SK-N-SH treated with all-trans-retinoic acid at 6 μM for 48 hours (cell line): ENCODE data around the gene KRT84.

Source experiments
- ATAC-seq: fragments of 200-7000 bp; cut with Tn5 transposase; 3 replicates; pipeline ENCODE4 v1.9.1; 2020; ENCODE audit warnings: mild to moderate bottlenecking, moderate library complexity
- ARNTL ChIP-seq: fragments of 450-650 bp; formaldehyde crosslinking; IDR thresholded peaks from 2 replicates; pipeline ENCODE4 v1.5.0; 2020; ENCODE audit warnings: low read depth, mild to moderate bottlenecking, moderate library complexity, borderline replicate concordance
- BACH2 ChIP-seq: fragments of 250-450 bp; sonication (Bioruptor Pico); IDR thresholded peaks from 2 replicates; pipeline ENCODE4 v1.9.0; 2021; ENCODE audit warnings: mild to moderate bottlenecking, borderline replicate concordance
- CREB5 ChIP-seq: fragments of 250-450 bp; sonication (Bioruptor Pico); IDR thresholded peaks from 2 replicates; pipeline ENCODE4 v1.5.1; 2020; ENCODE audit warnings: low read depth, mild to moderate bottlenecking, moderate library complexity
- CSDC2 ChIP-seq: fragments of 250-450 bp; sonication (Bioruptor Pico); IDR thresholded peaks from 2 replicates; pipeline ENCODE4 v1.5.0; 2020; ENCODE audit warnings: mild to moderate bottlenecking, moderate library complexity
- CSRNP3 ChIP-seq: fragments of 250-450 bp; sonication (Bioruptor Pico); IDR thresholded peaks from 2 replicates; pipeline ENCODE4 v1.5.1; 2021; ENCODE audit warnings: mild to moderate bottlenecking, moderate library complexity
- ISL1 ChIP-seq: fragments of 250-450 bp; sonication (Bioruptor Pico); IDR thresholded peaks from 2 replicates; pipeline ENCODE4 v2.1.2; 2022; ENCODE audit warnings: mild to moderate bottlenecking, moderate library complexity
- OSR1 ChIP-seq: fragments of 250-450 bp; sonication (Bioruptor Pico); IDR thresholded peaks from 2 replicates; pipeline ENCODE4 v1.8.0; 2022; ENCODE audit warnings: moderate library complexity, mild to moderate bottlenecking, inconsistent platforms
- PATZ1 ChIP-seq: fragments of 250-450 bp; sonication (Bioruptor Pico); IDR thresholded peaks from 2 replicates; pipeline ENCODE4 v1.8.0; 2020; ENCODE audit warnings: mild to moderate bottlenecking, moderate library complexity, borderline replicate concordance
- POU6F1 ChIP-seq: fragments of 250-450 bp; sonication (Bioruptor Pico); IDR thresholded peaks from 2 replicates; pipeline ENCODE4 v1.8.0; 2021; ENCODE audit warnings: low read depth, mild to moderate bottlenecking, moderate library complexity, borderline replicate concordance
- RARB ChIP-seq: fragments of 250-450 bp; sonication (Bioruptor Pico); IDR thresholded peaks from 2 replicates; pipeline ENCODE4 v1.8.0; 2021; ENCODE audit warnings: mild to moderate bottlenecking, moderate library complexity
- SNAI2 ChIP-seq: fragments of 250-450 bp; sonication (Bioruptor Pico); IDR thresholded peaks from 2 replicates; pipeline ENCODE4 v1.5.0; 2020; ENCODE audit warnings: mild to moderate bottlenecking, moderate library complexity
- TCF4 ChIP-seq: fragments of 250-450 bp; sonication (Bioruptor Pico); IDR thresholded peaks from 2 replicates; pipeline ENCODE4 v1.8.0; 2021; ENCODE audit warnings: mild to moderate bottlenecking, moderate library complexity, borderline replicate concordance
- TOX ChIP-seq: fragments of 250-450 bp; sonication (Bioruptor Pico); IDR thresholded peaks from 2 replicates; pipeline ENCODE4 v1.8.0; 2021; ENCODE audit warnings: mild to moderate bottlenecking, moderate library complexity, borderline replicate concordance
- TSHZ2 ChIP-seq: fragments of 250-450 bp; sonication (Bioruptor Pico); IDR thresholded peaks from 2 replicates; pipeline ENCODE4 v1.5.0; 2020; ENCODE audit warnings: mild to moderate bottlenecking, moderate library complexity
- ZC3H10 ChIP-seq: fragments of 250-450 bp; sonication (Bioruptor Pico); IDR thresholded peaks from 2 replicates; pipeline ENCODE4 v1.5.1; 2021; ENCODE audit warnings: mild to moderate bottlenecking, moderate library complexity
- ZFP3 ChIP-seq: fragments of 250-450 bp; sonication (Bioruptor Pico); IDR thresholded peaks from 2 replicates; pipeline ENCODE4 v1.5.0; 2020; ENCODE audit warnings: mild to moderate bottlenecking, moderate library complexity
- ZFP30 ChIP-seq: fragments of 450-650 bp; formaldehyde crosslinking; IDR thresholded peaks from 2 replicates; pipeline ENCODE4 v1.5.0; 2022; ENCODE audit warnings: mild to moderate bottlenecking, moderate library complexity
- ZNF565 ChIP-seq: fragments of 450-650 bp; formaldehyde crosslinking; conservative IDR thresholded peaks from 2 replicates; pipeline ENCODE4 v1.5.0; 2020; ENCODE audit warnings: low read depth, mild to moderate bottlenecking, moderate library complexity
- ZNF70 ChIP-seq: fragments of 450-650 bp; formaldehyde crosslinking; IDR thresholded peaks from 2 replicates; pipeline ENCODE4 v1.5.0; 2020; ENCODE audit warnings: mild to moderate bottlenecking, moderate library complexity
- ZNF8 ChIP-seq: fragments of 450-650 bp; formaldehyde crosslinking; IDR thresholded peaks from 2 replicates; pipeline ENCODE4 v1.5.0; 2020; ENCODE audit warnings: mild to moderate bottlenecking, moderate library complexity

Gene KRT84

GRCh38 chr12:52395761-52396434 is 10.4 kb upstream of the KRT84 start:
- no peak for TF ChIP-seq SNAI2 (CRISPR knock-in tag)
- TF ChIP-seq CREB5 (CRISPR knock-in tag): no peak
- TF ChIP-seq POU6F1: no peak
- TF ChIP-seq ZNF8: no peak
- no peak for TF ChIP-seq CSRNP3 (CRISPR knock-in tag)
- TF ChIP-seq ZC3H10 (CRISPR knock-in tag): no peak
- no peak for TF ChIP-seq BACH2 (CRISPR knock-in tag)
- no peak for TF ChIP-seq ZNF565 (CRISPR knock-in tag)
- no peak for TF ChIP-seq PATZ1 (CRISPR knock-in tag)
- TF ChIP-seq ARNTL (CRISPR knock-in tag): no peak
- no peak for TF ChIP-seq ZFP3 (CRISPR knock-in tag)
- TF ChIP-seq ZNF70 (CRISPR knock-in tag): no peak
- TF ChIP-seq RARB: no peak
- no peak for TF ChIP-seq TOX (CRISPR knock-in tag)
- TF ChIP-seq OSR1 (CRISPR knock-in tag): no peak
- TF ChIP-seq TCF4 (CRISPR knock-in tag): no peak
- ATAC-seq: no peak; the same call in 2 of the 3 replicates

- TF ChIP-seq TSHZ2 (CRISPR knock-in tag): no peak
- no peak for TF ChIP-seq BACH2 (CRISPR knock-in tag)
- TF ChIP-seq ZFP30: no peak
- TF ChIP-seq RARB: no peak
- TF ChIP-seq ISL1 (CRISPR knock-in tag): no peak
- no peak for TF ChIP-seq CSDC2 (CRISPR knock-in tag)
- ATAC-seq: no peak
Observed at GRCh38 chr12:52394836-52395405, 9.5 kb upstream of the KRT84 start.

GRCh38 chr12:52392465-52393007 is 7.1 kb upstream of the KRT84 start:
- ATAC-seq: no peak

More at GRCh38 chr12:52392465-52393007, 7.1 kb upstream of the KRT84 start:
- TF ChIP-seq ZFP3 (CRISPR knock-in tag): no peak
- no peak for TF ChIP-seq ZNF70 (CRISPR knock-in tag)
- no peak for TF ChIP-seq ARNTL (CRISPR knock-in tag)
